ENCODE measurements around the gene CDH23.

CDH23 gene

GRCh38 chr10:71423901-71424300 lies 27.2 kb downstream of the CDH23 start:
- DNase-seq = no peak

DNA sequence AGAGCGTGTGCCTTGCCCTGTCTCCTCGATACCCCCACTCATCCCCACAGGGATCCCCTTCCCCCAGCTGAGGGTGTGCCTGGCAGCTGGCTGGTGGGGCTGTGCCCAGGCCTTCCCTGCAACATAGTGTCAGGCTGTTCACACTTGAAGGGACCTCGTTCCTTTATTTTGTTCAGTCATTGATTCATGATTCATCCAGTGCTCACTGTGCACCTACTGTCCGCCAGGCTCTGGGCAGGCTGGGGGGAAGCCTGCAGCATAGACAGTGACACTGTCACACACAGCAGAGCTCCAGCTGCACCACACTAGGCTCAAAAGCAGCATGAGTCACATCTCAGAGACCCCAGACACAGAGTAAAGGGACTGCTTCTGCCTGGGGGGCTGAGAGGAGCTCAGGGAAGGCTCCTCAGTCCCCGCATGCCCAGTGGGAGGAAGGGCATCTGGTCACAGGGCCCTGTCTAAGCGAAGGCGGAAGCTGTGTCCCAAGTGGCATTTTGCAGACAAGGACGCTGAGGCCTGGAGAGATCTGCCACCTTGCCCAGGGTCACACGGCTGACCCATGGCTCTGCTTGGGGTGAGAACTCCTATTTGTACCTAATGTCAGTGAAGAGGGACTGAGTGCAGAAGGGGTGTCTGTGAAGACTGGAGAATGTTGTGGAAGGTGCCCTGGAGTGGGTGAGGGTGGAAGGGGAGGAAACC lies 27.9 kb downstream of the CDH23 start:
- DNase-seq = no peak

DNA sequence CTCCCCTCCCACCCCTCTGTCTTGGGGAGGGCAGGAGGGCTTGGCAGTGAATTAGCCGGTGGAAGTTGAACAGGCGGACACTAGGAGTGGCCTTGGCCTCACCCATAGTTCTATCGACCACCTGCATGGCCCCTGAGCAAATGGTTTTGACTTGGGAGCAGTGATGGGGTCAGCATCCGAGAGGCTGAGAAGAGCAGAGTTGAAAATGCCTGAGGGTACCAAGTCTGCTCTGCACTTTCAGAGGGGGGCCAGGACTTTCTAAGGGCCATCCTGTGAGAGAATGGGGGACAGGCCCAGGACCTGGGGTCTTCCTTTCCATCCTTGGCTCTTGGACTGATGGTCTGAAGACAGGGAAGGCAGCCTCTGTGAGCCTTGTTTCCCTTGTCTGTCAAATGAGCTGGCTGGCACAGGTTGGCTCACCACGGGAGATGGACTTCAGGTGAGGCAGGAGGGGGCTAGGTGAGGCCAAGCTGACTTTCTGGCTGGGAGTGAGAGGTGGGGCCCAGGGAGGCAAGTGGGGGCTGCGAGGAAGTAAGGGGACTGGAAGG lies 29.4 kb downstream of the CDH23 start:
- DNase-seq = no peak

- no peak for DNase-seq
These were observed 30.5 kb downstream of the CDH23 start for GRCh38 chr10:71427246-71427645.

DNA sequence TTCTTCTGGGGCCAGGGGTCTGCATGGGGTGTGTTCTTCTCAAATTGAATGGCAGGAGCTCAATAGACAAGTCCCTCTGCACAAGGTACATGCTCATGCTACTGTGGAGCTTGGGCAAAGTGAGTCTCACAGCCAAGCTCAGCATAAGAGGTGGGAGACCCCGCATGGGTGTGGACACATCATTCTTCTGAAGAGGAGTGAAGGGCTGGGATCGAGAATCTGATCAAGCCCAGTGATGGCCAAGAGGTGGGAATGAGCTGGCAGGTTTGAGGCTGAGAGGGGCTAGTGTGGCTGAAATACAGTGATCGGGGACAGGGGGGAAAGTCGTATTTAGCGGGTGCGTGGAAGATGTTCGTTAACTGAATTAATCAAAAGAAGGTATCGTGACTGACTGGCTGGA lies 32.6 kb downstream of the CDH23 start:
- DNase-seq = no peak

GRCh38 chr10:71429929-71430328 lies 33.2 kb downstream of the CDH23 start:
- DNase-seq = no peak

GRCh38 chr10:71431239-71432100 lies 34.8 kb downstream of the CDH23 start:
- DNase-seq = no peak

GRCh38 chr10:71432101-71432905 lies 35.6 kb downstream of the CDH23 start:
- no peak for DNase-seq

- DNase-seq = no peak
These were observed 36.4 kb downstream of the CDH23 start for GRCh38 chr10:71432956-71433767.

DNA sequence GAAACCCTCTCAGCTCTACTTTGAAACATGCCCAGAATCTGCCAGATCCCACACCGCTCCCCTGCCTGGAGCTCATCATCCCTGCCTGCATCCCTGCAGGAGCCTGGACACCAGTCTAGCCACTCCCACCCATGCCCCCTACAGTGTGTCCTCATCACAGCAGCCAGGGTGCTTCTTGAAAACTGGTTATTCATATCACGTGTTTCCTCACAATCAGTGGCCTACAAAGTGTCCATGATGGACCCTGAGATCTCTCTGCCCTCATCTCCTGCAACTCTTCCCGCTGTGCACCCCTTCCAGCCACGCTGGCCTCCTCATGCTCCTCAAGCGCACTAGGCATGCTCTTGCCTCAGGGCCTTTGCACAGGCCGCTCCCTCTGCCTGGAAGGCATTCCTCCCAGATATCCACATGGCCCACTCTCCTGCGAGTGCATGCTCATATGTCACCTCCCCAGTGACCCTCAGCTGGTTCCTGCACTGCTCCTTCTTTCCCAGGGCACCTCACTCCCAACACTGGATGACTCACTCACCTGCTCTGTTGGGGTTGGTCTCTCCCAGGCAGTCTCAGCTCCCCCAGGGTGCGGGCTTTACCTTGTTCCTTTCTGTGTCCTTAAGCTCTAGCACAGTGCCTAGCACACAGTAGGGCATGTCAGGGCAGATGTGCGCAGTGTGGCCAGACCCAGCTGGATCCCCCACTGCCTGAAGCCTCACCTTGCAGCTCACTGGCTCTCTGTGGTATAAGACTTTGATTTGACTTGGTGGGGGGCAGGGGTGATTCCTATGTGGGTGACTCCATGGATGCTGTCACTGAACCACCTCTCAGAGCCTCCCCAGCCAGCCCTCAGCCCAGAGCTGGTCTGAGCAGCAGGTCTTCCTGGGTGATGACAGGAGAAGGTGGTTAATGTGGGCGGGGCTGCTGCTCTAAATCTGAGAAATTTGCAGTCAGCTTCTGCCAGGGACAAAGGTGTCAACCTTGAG lies 37.3 kb downstream of the CDH23 start:
- no peak for DNase-seq

DNA sequence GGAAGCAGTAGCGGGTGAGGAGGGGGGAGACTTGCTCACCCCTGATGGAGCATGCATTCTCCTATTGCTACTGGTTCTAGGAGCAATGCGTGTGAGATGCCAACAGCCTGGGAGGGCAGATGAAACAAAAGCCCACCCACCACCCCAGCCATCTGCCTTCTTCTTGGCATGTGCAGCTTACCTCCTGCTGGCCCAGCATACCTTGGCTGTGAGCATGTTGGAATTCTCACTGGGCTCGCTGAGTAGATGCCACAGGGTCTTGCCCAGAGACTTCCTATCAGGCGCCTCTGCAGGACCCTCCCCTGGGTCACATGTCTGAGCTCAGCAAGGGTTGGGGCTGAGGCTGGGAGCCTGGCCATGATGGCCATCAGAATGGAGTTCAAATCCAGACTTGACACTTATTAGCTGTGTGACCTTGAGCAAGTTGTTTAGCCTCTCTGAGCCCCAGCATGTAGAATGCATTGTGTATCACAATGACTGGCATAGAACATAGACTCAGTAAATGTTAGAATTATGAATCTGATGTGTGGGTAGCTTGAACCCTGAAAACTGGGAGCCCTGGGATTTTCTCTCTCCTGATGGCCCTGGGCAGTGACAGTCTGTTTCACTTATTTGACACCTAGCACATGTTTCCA lies 38.2 kb downstream of the CDH23 start:
- DNase-seq = no peak

GRCh38 chr10:71435571-71436267 lies 39.0 kb downstream of the CDH23 start:
- DNase-seq = no peak

- no peak for DNase-seq
These were observed 39.8 kb downstream of the CDH23 start for GRCh38 chr10:71436268-71437125.

DNA sequence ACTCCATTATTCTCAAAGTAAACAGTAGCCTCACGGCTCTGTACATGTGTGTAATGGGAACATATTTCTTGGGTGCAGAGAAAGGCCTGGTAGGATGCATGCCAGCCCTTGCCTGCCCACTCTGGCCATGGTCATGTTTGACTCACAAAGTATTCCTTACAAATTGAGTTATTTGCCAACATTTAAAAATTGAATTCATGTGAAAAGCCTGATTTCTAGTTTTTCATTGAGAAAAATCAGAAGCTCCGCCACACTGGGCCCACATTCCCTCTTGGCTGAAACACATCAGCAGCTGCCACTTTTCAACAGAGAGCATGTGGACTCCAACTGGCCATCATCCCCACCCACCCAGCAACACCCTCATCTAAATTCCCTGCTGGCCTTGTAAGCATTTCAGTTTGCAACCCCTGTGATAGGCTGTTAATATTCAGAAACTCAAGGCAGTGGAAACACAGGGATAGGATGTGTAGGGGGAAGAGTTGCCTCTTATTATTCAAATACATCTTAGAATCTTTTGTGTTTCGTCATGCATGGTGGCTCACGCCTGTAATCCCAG lies 40.9 kb downstream of the CDH23 start:
- DNase-seq = no peak

GRCh38 chr10:71438761-71439160 lies 42.0 kb downstream of the CDH23 start:
- no peak for DNase-seq

DNA sequence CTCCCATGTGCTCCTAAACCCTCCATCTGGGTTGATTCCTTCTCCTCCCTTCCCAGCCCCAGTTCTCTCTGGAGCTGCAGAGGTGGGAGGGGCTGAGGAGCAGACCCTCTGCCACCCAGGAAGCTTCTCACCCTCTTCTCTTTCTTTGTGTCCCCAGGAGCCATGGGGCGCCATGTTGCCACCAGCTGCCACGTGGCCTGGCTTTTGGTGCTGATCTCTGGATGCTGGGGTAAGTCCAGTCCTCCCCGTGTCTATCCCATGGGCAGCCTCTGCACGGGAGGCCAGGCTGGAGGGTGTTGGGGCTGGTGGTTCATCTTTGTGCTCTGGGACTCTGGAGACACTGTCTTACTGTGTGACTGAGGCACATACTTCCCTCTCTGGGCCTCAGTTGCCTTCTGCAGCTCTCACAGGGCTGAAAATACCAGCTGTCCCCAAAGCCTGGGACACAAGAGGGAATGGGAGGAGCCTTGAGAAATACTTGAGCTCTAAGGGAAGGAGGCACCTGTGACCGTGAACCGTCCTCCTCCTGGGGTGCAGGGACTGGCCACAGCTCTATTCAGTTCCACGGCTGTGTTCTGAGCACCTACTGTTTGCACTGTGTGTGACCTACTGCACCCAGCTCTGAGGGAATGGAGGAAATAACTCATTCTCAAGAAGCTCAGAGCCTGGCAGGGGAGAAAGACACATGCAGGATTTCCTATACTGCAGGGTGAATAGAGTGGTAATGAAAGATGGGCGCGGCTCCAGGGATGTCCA lies 43.1 kb downstream of the CDH23 start:
- no peak for DNase-seq

DNA sequence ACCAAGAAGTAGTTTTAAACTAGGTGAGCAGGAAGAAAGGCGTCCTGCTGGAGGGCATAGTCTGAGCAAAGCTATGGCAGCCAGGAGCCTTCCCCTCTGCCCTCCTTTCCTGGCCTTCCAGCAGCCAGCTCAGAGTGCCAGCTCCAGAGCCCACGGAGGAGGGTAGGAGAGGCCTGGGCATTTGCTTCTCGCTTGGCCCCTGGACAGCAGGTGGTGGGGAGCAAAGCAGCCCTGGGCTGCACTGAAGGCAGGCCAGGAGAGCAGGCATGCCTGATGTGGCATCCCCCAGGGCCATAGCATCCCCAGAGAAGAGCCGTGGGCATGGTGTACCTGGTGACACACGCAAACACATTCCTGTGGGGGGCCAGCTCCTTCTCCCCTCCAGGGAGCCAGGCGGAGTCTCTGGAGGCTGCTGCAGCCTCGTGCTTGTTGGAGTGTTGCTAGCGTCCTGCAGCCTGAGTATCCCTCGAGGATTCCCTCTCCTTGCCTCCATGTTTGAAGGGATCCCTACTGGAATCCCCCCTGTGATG lies 43.9 kb downstream of the CDH23 start:
- no peak for DNase-seq

Data from cerebellar nuclear complex (tissue), 1 donor.